IMR-90 (cell line): Measurements from ENCODE around the gene DIP2C. TPM values are rescaled to one million over a fixed set of nuclear protein-coding genes. Genes with fewer than 3 reads are reported as not detected.

Experiments
- ATAC-seq: fragments of 200-7000 bp; cut with Tn5 transposase; 2 replicates; pipeline ENCODE4 v1.9.1; 2020; ENCODE audit warnings: low read depth, mild to moderate bottlenecking, moderate library complexity
- BruUV-seq: library from RNA; stranded (reverse); fragments of 400-500 nt; replicated peaks from 2 replicates; lab custom pipeline; 2021; lab: Mats Ljungman, UMichigan
- CTCF ChIA-PET: fragments of 300-600 bp; formaldehyde crosslinking; extraction: SDS; loops from one replicate; lab custom pipeline; 2021; ENCODE audit warnings: antibody characterized with exemption; lab: Yijun Ruan, JAX
- POLR2A ChIA-PET: fragments of 300-600 bp; sonication (Branson Sonifier 250); formaldehyde crosslinking; loops from one replicate; lab custom pipeline; 2022; ENCODE audit warnings: antibody characterized with exemption; ENCODE audit not compliant: unreplicated experiment; lab: Charles Lee
- DNase-seq: peaks from one replicate; pipeline ENCODE4 v3.0.0; 2013
- H2AFZ ChIP-seq: replicated peaks from 2 replicates; pipeline ENCODE3; 2013; ENCODE audit warnings: low read length, mild to moderate bottlenecking; ENCODE audit not compliant: poor library complexity
- H2AK5ac ChIP-seq: 2 replicates; pipeline ENCODE4 v1.6.1; 2013; ENCODE audit warnings: low read depth, low read length, inconsistent platforms
- H2AK9ac ChIP-seq: replicated peaks from 2 replicates; pipeline ENCODE3; 2013; ENCODE audit warnings: mild to moderate bottlenecking, low read depth, low read length, moderate library complexity; ENCODE audit not compliant: poor library complexity
- H2BK120ac ChIP-seq: 2 replicates; pipeline ENCODE4 v1.6.1; 2013; ENCODE audit warnings: low read depth, low read length, inconsistent platforms
- H2BK15ac ChIP-seq: 3 replicates; pipeline ENCODE4 v1.6.1; 2013; ENCODE audit warnings: low read depth, low read length, inconsistent platforms
- H2BK20ac ChIP-seq: 2 replicates; pipeline ENCODE4 v1.6.1; 2013; ENCODE audit warnings: low read depth, mild to moderate bottlenecking, inconsistent platforms, low read length, moderate library complexity
- H2BK5ac ChIP-seq: 2 replicates; pipeline ENCODE4 v1.6.1; 2013; ENCODE audit warnings: mild to moderate bottlenecking, low read depth, low read length, inconsistent platforms; ENCODE audit not compliant: poor library complexity, severe bottlenecking
- H3K14ac ChIP-seq: replicated peaks from 2 replicates; pipeline ENCODE4 v1.6.1; 2013; ENCODE audit warnings: low read depth, low read length, inconsistent platforms
- H3K18ac ChIP-seq: 2 replicates; pipeline ENCODE4 v1.6.1; 2013; ENCODE audit warnings: low read depth, low read length, control low read depth
- H3K23ac ChIP-seq: 2 replicates; pipeline ENCODE4 v1.6.1; 2013; ENCODE audit warnings: low read depth, low read length, inconsistent platforms
- H3K27ac ChIP-seq: 2 replicates; pipeline ENCODE4 v1.5.1; 2013; ENCODE audit warnings: mild to moderate bottlenecking, control low read depth, low read length; ENCODE audit not compliant: insufficient read depth
- H3K27me3 ChIP-seq: 2 replicates; pipeline ENCODE4 v1.6.1; 2013; ENCODE audit warnings: low read length; ENCODE audit not compliant: control insufficient read depth, insufficient read depth
- H3K36me3 ChIP-seq: 2 replicates; pipeline ENCODE4 v1.6.1; 2013; ENCODE audit warnings: low read length, mixed read lengths; ENCODE audit not compliant: control insufficient read depth, insufficient read depth
- H3K4ac ChIP-seq: 2 replicates; pipeline ENCODE4 v1.6.1; 2013; ENCODE audit warnings: low read depth, low read length, inconsistent platforms
- H3K4me1 ChIP-seq: 2 replicates; pipeline ENCODE4 v1.6.1; 2013; ENCODE audit warnings: low read length, mixed read lengths; ENCODE audit not compliant: control insufficient read depth, insufficient read depth
- H3K4me2 ChIP-seq: 2 replicates; pipeline ENCODE4 v1.6.1; 2013; ENCODE audit warnings: low read depth, mild to moderate bottlenecking, control low read depth, low read length, moderate library complexity
- H3K4me3 ChIP-seq: 2 replicates; pipeline ENCODE4 v1.5.1; 2013; ENCODE audit warnings: low read depth, mild to moderate bottlenecking, control low read depth, low read length, moderate library complexity; ENCODE audit not compliant: insufficient read depth
- H3K56ac ChIP-seq: 2 replicates; pipeline ENCODE4 v1.6.1; 2013; ENCODE audit warnings: low read length, inconsistent platforms; ENCODE audit not compliant: insufficient read depth; ENCODE audit errors: extremely low read depth
- H3K79me1 ChIP-seq, 2 experiments: 2 replicates each; pipeline ENCODE4 v1.6.1; 2013; ENCODE audit warnings: low read length in 2 of 2, inconsistent platforms in 1 of 2, low read depth in 1 of 2
- H3K9ac ChIP-seq: 2 replicates; pipeline ENCODE4 v1.6.1; 2013; ENCODE audit warnings: low read depth, low read length, control low read depth
- H3K9me1 ChIP-seq: 2 replicates; pipeline ENCODE4 v1.6.1; 2013; ENCODE audit warnings: low read length, inconsistent platforms; ENCODE audit not compliant: insufficient read depth
- H3K9me3 ChIP-seq: 2 replicates; pipeline ENCODE4 v1.6.1; 2013; ENCODE audit warnings: low read length; ENCODE audit not compliant: control insufficient read depth, insufficient read depth
- H4K20me1 ChIP-seq: 2 replicates; pipeline ENCODE4 v1.6.1; 2013; ENCODE audit warnings: low read length, inconsistent platforms; ENCODE audit not compliant: insufficient read depth
- H4K5ac ChIP-seq: 2 replicates; pipeline ENCODE4 v1.6.1; 2013; ENCODE audit warnings: mild to moderate bottlenecking, low read depth, low read length, control low read depth
- H4K8ac ChIP-seq, 2 experiments: 2 replicates each; pipeline ENCODE4 v1.6.1; 2013; ENCODE audit warnings: low read depth in 2 of 2, low read length in 2 of 2, control low read depth in 1 of 2, inconsistent platforms in 1 of 2
- H4K91ac ChIP-seq: 2 replicates; pipeline ENCODE4 v1.6.1; 2013; ENCODE audit warnings: low read depth, low read length, inconsistent platforms; ENCODE audit not compliant: insufficient read depth
- BHLHE40 ChIP-seq: fragments of 150-350 bp; IDR thresholded peaks from 2 replicates; pipeline ENCODE4 v1.6.1; 2016; ENCODE audit warnings: mild to moderate bottlenecking, low read depth, low read length
- CEBPB ChIP-seq: IDR thresholded peaks from 2 replicates; pipeline ENCODE4 v1.6.1; 2012; ENCODE audit warnings: low read depth, low read length, improper control_type of control experiment
- CHD1 ChIP-seq: IDR thresholded peaks from 2 replicates; pipeline ENCODE4 v1.6.1; 2012; ENCODE audit warnings: low read depth, low read length, improper control_type of control experiment
- FOS ChIP-seq: fragments of 150-350 bp; IDR thresholded peaks from 2 replicates; pipeline ENCODE4 v1.6.1; 2016; ENCODE audit warnings: low read depth, low read length
- MAFK ChIP-seq: IDR thresholded peaks from 2 replicates; pipeline ENCODE4 v1.6.1; 2012; ENCODE audit warnings: low read depth, low read length, improper control_type of control experiment
- MAZ ChIP-seq: IDR thresholded peaks from 2 replicates; pipeline ENCODE4 v1.6.1; 2012; ENCODE audit warnings: low read depth, mild to moderate bottlenecking, low read length, improper control_type of control experiment, moderate library complexity, borderline replicate concordance
- MXI1 ChIP-seq: IDR thresholded peaks from 2 replicates; pipeline ENCODE4 v1.6.1; 2012; ENCODE audit warnings: low read depth, mild to moderate bottlenecking, low read length, moderate library complexity, borderline replicate concordance
- NFE2L2 ChIP-seq: fragments of 150-350 bp; IDR thresholded peaks from 2 replicates; pipeline ENCODE4 v1.6.1; 2016; ENCODE audit warnings: low read depth, mild to moderate bottlenecking, low read length
- POLR2A ChIP-seq: IDR thresholded peaks from 2 replicates; pipeline ENCODE4 v1.6.1; 2012; ENCODE audit warnings: mild to moderate bottlenecking, low read depth, low read length
- RAD21 ChIP-seq: IDR thresholded peaks from 2 replicates; pipeline ENCODE4 v1.6.1; 2012; ENCODE audit warnings: low read length, improper control_type of control experiment
- RCOR1 ChIP-seq: IDR thresholded peaks from 2 replicates; pipeline ENCODE4 v1.6.1; 2012; ENCODE audit warnings: mild to moderate bottlenecking, low read length, improper control_type of control experiment; ENCODE audit not compliant: insufficient replicate concordance
- RFX5 ChIP-seq: IDR thresholded peaks from 2 replicates; pipeline ENCODE4 v1.8.0; 2012; ENCODE audit warnings: low read depth, mild to moderate bottlenecking, low read length, moderate library complexity
- SMC3 ChIP-seq: fragments of 150-350 bp; IDR thresholded peaks from 2 replicates; pipeline ENCODE4 v1.6.1; 2016; ENCODE audit warnings: low read depth, mild to moderate bottlenecking, antibody characterized with exemption, low read length, moderate library complexity
- WGBS, 2 experiments: methylation state at CpG; one replicate each; pipeline versions ENCODE4 v1.1.5 to v1.1.7; 2013; ENCODE audit warnings: missing lambda C conversion rate in 2 of 2; ENCODE audit not compliant: insufficient read length in 1 of 2; ENCODE audit errors: extremely low coverage in 2 of 2; 5-methylcytosine and 5-hydroxymethylcytosine counted together
- dilution Hi-C: fragments of 300-500 bp; cut with HindIII; formaldehyde crosslinking; loops from one replicate; pipeline ENCODE4 v1.14.3; 2018; ENCODE audit warnings: low sequenced_read_pairs; ENCODE audit not compliant: unreplicated experiment
- in situ Hi-C: fragments of 300-500 bp; cut with MboI; formaldehyde crosslinking; loops from 3 replicates; pipeline ENCODE4 v1.14.3; 2019; ENCODE audit warnings: low sequenced_read_pairs, inconsistent platforms, mixed read lengths
- intact Hi-C: fragments of 100-400 bp; cut with micrococcal nuclease; formaldehyde crosslinking; loops from 2 replicates; pipeline ENCODE4 v1.10.0; 2022
- polyA plus RNA-seq, 3 experiments: library from polyadenylated mRNA; depleted of rRNA; stranded (reverse); fragments of >200 nt; gene quantifications; 2 replicates each; pipeline ENCODE4 v1.2.3, GENCODE V29; 2012; ENCODE audit warnings: low replicate concordance in 1 of 3
- total RNA-seq: library from RNA; depleted of rRNA; stranded (reverse); fragments of >200 nt; gene quantifications from 2 replicates; pipeline ENCODE4 v1.2.3, GENCODE V29; 2012
- TF ChIP-seq, protein P1 (sequence below): conservative IDR thresholded peaks from 2 replicates; pipeline ENCODE4 v1.5.1; 2012; ENCODE audit warnings: mild to moderate bottlenecking, low read depth, low read length, improper control_type of control experiment
- TF ChIP-seq, protein P2 (sequence below): fragments of 150-350 bp; IDR thresholded peaks from 2 replicates; pipeline ENCODE4 v1.6.1; 2016; ENCODE audit warnings: low read depth, mild to moderate bottlenecking, low read length, moderate library complexity, borderline replicate concordance
- TF ChIP-seq, protein P3 (sequence below): fragments of 150-350 bp; IDR thresholded peaks from 2 replicates; pipeline ENCODE4 v1.6.1; 2017; ENCODE audit warnings: mild to moderate bottlenecking, antibody characterized with exemption, low read length, low read depth

Gene DIP2C
- total and polyA plus RNA-seq, 2 of the 4 experiments (the other 2 are of a cell fraction), result 8.6 to 17.3 TPM

DNA sequence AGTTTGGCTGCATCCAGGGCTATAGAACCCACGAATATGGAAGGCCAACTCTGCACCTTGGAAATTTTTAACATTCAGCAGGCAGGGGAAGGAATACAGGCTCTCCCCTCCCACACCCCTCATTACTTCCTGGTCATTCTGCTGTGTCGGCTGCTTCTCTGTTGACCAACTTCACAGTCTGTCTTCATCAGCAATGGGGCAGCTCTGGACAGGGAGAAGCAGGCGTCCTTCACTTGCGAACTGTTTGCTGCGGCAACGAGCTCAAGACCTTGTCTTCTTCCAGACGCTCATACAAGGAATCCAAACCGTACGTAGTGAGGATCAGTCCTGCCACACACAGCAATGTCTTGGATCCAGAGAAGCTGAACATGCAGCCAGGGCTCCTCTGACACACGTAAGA is 192.2 kb downstream of the DIP2C start:
- H2AK5ac ChIP-seq, result no peak overlapping the region
- dilution Hi-C loops, result no loop called here
- H2BK20ac ChIP-seq, result no peak overlapping the region
- H3K9me1 ChIP-seq, result peaks cover 27% of the 10 kb centered on the region
- no peak overlapping the region for H2AFZ ChIP-seq
- H2BK5ac ChIP-seq, result no peak overlapping the region
- no peak overlapping the region for H3K56ac ChIP-seq
- H4K8ac ChIP-seq, result no peak overlapping the region
- H3K9ac ChIP-seq, result no peak overlapping the region
- WGBS, 2 experiments, result 100% methylated on average over 2 of the region's 10 CpGs; no CpG with 5 or more reads in 1 of the 2 experiments
- peaks cover 4% of the 10 kb centered on the region; the same call in 1 of the 2 replicates for H3K4me1 ChIP-seq
- ChIA-PET POLR2A (no interaction called here), CTCF (no interaction called here)
- no peaks in the 10 kb centered on the region for H3K27me3 ChIP-seq
- H4K91ac ChIP-seq, result no peak overlapping the region
- intact Hi-C loops, result no loop called here
- H4K20me1 ChIP-seq, result peaks cover 91% of the 10 kb centered on the region
- no peak overlapping the region for H3K4me3 ChIP-seq
- no peak overlapping the region for H3K14ac ChIP-seq
- no peak overlapping the region for H2AK9ac ChIP-seq
- DNase-seq (no peak), ATAC-seq (no peak)
- H3K27ac ChIP-seq, result no peak overlapping the region
- no peak overlapping the region for H3K23ac ChIP-seq
- no peaks in the 10 kb centered on the region for H3K9me3 ChIP-seq
- no peak for TF ChIP-seq MAZ
- no peak for TF ChIP-seq POLR2A
- no peak for TF ChIP-seq NFE2L2
- TF ChIP-seq, protein P1, sequence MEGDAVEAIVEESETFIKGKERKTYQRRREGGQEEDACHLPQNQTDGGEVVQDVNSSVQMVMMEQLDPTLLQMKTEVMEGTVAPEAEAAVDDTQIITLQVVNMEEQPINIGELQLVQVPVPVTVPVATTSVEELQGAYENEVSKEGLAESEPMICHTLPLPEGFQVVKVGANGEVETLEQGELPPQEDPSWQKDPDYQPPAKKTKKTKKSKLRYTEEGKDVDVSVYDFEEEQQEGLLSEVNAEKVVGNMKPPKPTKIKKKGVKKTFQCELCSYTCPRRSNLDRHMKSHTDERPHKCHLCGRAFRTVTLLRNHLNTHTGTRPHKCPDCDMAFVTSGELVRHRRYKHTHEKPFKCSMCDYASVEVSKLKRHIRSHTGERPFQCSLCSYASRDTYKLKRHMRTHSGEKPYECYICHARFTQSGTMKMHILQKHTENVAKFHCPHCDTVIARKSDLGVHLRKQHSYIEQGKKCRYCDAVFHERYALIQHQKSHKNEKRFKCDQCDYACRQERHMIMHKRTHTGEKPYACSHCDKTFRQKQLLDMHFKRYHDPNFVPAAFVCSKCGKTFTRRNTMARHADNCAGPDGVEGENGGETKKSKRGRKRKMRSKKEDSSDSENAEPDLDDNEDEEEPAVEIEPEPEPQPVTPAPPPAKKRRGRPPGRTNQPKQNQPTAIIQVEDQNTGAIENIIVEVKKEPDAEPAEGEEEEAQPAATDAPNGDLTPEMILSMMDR, result no peak
- TF ChIP-seq, protein P2, sequence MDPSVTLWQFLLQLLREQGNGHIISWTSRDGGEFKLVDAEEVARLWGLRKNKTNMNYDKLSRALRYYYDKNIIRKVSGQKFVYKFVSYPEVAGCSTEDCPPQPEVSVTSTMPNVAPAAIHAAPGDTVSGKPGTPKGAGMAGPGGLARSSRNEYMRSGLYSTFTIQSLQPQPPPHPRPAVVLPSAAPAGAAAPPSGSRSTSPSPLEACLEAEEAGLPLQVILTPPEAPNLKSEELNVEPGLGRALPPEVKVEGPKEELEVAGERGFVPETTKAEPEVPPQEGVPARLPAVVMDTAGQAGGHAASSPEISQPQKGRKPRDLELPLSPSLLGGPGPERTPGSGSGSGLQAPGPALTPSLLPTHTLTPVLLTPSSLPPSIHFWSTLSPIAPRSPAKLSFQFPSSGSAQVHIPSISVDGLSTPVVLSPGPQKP, result no peak
- TF ChIP-seq CEBPB, result no peak
- TF ChIP-seq RAD21, result no peak
- no peak for TF ChIP-seq BHLHE40
- TF ChIP-seq MAFK, result no peak
- TF ChIP-seq SMC3, result no peak
- no peak for TF ChIP-seq RCOR1
- TF ChIP-seq, protein P3, sequence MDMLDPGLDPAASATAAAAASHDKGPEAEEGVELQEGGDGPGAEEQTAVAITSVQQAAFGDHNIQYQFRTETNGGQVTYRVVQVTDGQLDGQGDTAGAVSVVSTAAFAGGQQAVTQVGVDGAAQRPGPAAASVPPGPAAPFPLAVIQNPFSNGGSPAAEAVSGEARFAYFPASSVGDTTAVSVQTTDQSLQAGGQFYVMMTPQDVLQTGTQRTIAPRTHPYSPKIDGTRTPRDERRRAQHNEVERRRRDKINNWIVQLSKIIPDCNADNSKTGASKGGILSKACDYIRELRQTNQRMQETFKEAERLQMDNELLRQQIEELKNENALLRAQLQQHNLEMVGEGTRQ, result no peak
- no peak for TF ChIP-seq FOS
- TF ChIP-seq RFX5, result no peak
- no peak for TF ChIP-seq CHD1
- TF ChIP-seq MXI1, result no peak
- no TSS peak for BruUV-seq
- H3K79me1 ChIP-seq, result peaks cover 69 to 97% of the 10 kb centered on the region in 2 experiments
- H3K4me2 ChIP-seq, result no peak overlapping the region
- H3K4ac ChIP-seq, result no peak overlapping the region
- in situ Hi-C loops, result no loop called here
- no peak overlapping the region for H3K18ac ChIP-seq
- H2BK15ac ChIP-seq, result no peak overlapping the region
- no peak overlapping the region for H4K5ac ChIP-seq
- no peaks in the 10 kb centered on the region for H3K36me3 ChIP-seq
- H2BK120ac ChIP-seq, result no peak overlapping the region
